ENCODE data around the gene FAM90A26.
"Not testable (repeated sequence)": the region's sequence is repeated elsewhere in the genome, so short reads cannot be mapped to it uniquely, and the experiment has no call there.

The FAM90A26 gene, protein sequence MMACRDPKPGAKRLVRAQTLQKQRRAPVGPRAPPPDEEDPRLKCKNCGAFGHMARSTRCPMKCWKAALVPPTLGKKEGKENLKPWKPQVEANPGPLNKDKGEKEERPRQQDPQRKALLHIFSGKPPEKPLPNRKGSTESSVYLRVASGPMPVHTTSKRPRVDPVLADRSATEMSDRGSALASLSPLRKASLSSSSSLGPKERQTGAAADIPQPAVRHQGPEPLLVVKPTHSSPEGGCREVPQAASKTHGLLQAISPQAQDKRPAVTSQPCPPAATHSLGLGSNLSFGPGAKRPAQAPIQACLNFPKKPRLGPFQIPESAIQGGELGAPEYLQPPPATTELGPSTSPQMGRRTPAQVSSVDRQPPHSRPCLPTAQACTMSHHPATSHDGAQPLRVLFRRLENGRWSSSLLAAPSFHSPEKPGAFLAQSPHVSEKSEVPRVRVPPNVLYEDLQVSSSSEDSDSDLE

DNA sequence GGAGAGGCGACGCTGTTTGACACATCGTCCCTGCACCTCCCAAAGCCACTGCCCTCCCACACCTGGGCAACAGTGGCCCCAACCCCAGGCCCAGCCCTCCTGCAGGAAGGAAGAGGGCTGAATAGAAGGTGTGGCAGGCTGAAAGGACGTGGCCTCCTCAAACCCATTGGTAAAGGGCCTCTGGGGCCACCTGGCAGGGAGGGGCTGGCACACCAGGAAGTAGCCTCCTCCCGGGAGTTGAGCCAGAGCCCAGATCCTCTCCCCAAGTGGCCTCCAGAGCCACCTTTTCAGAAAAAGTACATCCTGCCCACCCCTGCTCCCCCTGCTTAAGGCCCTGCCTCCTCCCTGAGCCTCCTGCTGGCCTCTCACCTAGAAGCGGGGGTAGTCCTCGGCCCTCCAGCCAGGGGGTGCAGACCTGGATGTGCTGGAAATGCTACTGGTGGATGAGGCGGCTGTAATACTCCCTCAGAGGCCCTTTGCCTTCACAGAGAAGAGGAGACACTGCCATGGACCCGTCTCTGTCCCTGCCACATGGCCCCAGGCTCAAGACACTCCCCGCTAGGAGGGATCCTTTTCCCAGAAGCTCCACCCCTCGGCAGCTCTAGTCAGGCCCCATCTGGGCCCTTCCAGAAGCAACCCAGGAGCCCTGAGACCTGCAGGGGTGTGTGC is at the start of gene FAM90A26:
Gene FAM90A26 (plus strand): TSS at position 619 of the 669 bp plus-strand sequence. CDS start 2,764 bp downstream, outside the sequence.
- DNase-seq = not testable (repeated sequence)

DNA sequence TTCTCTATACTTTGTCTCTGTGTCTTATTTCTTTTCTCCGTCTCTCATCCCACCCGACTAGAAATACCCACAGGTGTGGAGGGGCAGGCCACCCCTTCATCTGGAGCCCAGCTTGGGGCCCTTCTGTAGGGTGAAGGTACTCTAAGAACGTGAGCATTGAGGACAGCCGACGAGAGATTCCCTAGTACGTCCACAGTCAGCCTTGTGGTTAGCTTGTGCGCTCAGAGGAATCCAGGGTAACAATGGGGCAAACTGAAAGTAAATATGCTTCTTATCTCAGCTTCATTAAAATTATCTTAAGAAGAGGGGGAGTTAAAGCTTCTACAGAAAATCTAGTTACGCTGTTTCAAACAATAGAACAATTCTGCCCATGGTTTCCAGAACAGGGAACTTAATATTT is 47.5 kb upstream of the FAM90A26 start:
- DNase-seq = not testable (repeated sequence)

DNA sequence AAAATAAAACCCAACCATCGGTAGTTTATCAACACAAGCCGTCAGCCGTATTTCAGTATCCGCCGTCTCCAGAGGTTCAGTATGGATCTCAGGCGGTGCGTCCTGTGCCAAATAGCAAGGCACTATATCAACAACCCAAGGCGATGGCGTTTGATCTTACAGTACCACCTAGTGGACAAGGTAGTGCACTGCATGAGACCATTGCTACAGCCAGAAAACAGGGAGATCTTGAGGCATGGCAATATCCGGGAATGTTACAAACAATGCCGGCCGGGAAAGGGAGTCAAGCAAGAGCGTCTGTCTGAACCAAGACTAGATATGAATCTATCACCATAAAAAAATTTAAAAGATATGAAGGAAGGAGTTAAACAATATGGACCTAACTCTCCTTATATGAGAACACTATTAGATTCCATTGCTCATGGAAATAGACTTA is 46.6 kb upstream of the FAM90A26 start:
- DNase-seq = peak; percentile 48 to 59

DNA sequence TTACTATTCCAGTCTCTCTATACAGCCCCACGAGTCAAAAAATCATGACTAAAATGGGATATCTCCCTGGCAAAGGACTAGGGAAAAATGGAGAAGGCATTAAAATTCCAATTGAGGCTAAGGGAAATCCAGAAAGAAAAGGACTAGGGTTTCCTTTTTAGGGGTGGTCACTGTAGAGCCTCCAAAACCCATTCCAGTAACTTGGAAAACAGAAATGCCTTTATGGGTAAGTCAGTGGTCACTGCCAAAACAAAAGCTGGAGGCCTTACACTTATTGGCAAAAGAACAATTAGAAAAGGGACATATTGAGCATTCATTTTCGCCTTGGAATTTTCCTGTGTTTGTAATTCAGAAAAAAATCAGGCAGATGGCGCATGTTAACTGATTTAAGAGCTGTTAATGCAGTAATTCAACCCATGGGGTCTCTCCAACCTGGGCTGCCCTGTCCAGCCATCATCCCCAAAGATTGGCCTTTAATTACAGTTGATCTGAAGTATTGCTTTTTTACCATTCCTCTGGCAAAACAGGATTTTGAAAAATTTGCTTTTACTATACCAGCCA is 44.5 kb upstream of the FAM90A26 start:
- not testable (repeated sequence) for DNase-seq

DNA sequence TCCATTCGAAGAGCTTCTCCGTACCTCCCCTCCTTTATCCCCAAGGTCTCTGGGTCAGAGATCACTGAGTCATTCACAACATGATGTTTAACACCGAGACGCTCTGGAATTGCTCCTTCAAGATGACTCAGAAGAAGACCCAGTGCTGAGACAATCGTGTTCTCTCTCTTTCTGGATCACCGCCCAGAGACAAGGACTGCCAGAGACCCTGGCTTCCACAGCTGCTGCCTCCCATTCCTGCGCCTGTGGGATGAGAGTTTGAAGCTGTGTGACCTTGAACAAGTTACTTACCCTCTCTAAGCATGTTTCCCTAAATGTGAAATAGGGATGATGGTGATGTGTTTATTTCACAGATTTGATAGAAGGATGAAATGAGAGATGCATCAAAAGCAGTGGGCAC is 38.8 kb upstream of the FAM90A26 start:
- DNase-seq = not testable (repeated sequence)

DNA sequence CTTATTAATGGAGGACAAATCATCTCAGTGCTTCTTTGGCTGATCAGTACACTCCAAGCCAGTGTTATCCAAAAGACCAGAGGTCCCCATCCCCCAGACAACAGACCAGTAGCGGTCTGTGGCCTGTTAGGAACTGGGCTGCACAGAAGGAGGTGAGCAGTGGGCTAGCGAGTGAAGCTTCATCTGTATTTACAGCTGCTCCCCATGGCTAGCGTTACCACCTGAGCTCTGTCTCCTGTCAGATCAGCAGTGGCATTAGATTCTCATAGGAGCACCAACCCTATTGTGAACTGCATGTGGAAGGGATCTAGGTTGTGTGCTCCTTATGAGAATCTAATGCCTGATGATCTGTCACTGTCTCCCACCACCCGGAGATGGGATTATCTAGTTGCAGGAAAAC is 37.4 kb upstream of the FAM90A26 start:
- DNase-seq = not testable (repeated sequence)

DNA sequence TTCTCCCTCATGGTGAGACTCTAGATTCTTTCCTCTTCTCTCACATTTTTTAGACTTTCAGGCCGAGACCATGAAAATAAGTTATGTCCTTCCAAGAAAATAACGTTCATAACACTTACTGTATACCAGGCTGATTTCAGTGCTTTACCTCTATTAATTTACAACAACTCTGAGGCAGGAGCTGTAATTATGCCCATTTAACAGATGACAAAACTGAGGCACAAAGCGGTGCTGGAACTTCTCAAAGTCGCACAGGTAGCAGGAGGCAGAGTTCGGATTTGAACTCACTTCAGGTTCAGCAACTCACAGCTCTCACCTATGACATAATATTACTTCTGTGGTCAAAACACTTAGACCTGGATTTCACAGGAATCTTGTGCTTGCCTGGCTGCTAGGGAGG is 36.2 kb upstream of the FAM90A26 start:
- DNase-seq = not testable (repeated sequence)

DNA sequence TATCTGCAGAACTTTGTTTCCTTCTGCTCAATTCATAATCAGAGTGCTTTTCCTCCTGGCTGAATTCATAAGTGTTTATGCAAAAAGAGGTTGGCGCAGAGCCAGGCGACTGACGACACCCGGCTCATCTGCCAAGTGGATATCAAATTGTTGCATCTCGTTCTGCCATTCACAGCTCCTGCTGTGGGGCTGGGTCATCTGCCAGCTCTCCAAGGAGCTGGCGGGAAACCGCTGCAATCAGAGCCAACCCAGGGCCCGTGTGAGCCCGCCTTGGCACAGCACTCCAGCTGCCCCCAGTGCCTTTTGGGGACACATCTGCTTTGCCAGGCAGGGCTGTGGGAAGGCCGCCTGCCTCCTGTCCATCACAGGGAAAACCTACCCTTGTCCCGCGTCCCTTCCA is 35.7 kb upstream of the FAM90A26 start:
- not testable (repeated sequence) for DNase-seq

DNA sequence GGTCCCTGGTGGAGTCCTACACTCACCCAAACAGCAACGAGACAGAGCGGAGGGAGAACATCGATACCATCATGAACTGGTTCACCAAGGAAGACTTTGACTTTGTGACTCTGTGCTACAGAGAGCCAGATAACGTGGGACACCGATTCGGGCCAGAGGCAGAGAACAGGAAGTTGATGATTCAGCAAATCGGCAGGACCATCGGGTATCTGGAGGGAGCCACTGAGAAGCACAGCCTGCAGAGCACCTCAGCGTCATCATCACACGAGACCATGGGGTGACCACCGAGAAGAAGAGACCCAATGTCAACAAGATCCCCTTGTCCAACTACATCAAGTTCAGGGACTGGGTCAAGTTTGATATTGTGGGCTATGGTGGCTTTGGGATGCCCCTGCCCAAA is 29.2 kb upstream of the FAM90A26 start:
- DNase-seq = not testable (repeated sequence)

DNA sequence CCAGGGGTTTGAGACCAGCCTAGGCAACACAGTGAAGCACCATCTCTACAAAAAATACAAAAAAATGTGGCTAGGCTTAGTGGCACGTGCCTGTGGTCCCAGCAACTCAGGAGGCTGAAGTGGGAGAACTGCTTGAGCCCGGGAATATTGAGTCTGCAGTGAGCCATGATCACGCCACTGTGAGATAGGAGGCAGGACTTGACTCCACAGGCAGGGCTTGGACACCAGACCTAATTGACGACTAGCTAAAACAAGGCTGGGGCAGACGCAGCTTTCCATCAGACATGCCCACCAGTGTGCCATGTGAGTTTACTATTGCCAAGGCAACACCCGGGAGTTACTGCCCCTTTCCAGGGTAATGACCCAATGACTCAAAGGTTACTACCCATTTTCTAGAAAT is 27.4 kb upstream of the FAM90A26 start:
- not testable (repeated sequence) for DNase-seq

DNA sequence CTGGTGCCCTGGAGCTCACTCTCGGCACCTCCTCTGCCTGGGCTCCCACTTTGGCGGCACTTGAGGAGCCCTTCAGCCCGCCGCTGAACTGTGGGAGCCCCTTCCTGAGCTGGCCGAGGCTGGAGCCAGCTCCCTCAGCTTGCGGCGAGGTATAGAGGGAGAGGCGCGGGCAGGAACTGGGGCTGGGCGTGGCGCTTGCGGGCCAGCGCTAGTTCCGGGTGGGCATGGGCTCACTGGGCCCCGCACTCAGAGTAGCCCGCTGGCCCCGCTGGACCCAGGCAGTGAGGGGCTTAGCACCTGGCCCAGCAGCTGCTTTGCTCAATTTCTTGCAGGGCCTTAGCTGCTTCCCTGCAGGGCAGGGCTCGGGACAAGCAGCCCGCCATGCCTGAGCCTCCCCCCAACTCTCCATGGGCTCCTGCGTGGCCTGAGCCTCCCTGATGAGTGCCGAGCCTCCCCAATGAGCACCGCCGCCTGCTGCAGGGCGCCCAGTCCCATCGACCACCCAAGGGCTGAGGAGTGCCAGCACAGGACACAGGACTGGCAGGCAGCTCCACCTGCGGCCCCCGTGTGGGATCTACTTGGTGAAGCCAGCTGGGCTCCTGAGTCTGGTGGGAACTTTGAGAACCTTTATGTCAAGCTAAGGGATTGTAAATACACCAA is 26.7 kb upstream of the FAM90A26 start:
- DNase-seq = no peak

DNA sequence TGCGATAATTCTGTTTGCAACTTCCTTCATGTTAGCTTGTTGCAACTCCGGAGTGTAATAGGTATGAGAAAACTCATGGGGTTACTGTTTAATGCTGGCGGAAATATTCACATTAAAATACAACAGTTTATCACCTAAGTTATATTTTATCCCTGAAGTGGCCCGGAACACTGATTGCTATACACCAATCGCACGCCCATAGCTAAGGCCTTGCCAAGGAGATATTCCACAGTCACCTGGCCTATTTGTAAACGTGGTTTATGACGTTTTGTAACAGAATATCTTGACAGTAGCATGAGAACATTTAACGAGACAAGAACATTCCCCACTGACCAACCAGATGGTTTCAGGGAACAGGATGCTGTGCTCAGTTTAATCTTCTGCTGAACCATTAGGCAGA is 23.2 kb upstream of the FAM90A26 start:
- DNase-seq = no peak

DNA sequence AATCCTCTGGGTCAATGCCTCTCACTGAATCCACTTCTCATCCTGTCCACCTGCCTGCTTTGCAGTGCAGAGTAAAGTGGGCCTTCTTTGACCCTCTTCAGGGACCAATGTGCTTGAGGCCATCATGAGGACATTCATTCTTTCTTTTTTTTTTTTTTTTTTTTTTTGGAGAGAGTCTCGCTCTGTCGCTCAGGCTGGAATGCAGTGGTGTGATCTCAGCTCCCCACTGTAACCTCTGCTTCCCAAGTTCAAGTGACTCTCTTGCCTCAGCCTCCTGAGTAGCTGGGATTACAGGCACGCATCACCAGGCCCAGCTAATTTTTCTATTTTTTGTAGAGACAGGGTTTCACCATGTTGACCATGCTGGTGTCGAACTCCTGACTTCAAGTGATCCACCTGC is 22.8 kb upstream of the FAM90A26 start:
- not testable (repeated sequence) for DNase-seq

DNA sequence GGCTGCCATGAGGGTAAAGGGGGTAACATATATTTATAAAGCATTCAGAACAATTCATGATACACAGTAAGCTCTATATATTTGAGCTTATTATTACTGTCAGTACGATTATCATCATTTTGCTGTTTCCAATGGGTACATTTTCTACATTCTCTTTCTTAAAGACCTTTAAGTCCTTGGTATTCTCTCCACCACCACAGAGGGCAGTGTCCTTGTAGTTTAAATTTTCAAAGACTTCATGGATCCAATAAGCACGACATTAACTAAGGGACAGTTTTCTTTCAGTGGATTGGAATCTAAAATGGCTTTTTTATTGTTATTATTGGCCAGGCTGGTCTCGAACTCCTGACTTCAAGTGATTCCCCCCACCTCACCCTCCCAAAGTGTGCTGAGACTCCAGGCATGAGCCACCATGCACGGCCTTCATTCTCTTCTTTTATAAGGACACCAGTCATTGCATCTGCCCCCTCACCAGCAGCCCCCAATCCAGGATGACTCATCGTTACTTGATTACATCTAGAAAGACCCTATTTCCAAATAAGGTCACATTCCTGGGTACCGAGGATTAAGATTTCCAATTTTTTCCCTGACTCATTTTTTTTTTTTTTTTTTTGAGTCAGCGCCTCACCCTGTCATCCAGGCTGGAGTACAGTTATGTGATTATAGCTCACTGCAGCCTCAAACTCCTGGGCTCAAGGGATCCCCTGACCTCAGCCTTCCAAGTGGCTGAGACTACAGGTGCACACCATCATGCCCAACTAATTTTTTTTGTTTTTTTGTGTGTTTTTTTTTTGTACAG is 21.4 kb upstream of the FAM90A26 start:
- DNase-seq = not testable (repeated sequence)

DNA sequence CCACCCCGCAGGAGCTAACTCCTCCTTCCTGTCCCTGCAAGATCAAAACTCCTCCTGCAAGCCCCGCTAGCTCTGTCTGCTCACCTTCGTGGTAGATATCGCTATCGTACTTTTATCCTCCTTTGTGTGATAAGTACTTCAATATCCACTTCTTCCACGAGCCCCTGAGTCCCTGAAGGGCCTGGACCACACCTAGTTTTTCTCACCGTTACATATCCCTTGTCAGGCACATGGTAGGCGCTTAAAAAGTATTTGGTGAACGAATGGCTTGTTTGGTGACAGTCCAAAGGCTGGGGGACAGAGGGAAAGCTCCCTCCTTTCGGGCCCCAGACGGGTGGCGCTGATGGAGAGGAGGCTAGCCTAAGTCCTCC is 18.4 kb upstream of the FAM90A26 start:
- peak in 1 of 2 experiments; percentile 28 for DNase-seq

DNA sequence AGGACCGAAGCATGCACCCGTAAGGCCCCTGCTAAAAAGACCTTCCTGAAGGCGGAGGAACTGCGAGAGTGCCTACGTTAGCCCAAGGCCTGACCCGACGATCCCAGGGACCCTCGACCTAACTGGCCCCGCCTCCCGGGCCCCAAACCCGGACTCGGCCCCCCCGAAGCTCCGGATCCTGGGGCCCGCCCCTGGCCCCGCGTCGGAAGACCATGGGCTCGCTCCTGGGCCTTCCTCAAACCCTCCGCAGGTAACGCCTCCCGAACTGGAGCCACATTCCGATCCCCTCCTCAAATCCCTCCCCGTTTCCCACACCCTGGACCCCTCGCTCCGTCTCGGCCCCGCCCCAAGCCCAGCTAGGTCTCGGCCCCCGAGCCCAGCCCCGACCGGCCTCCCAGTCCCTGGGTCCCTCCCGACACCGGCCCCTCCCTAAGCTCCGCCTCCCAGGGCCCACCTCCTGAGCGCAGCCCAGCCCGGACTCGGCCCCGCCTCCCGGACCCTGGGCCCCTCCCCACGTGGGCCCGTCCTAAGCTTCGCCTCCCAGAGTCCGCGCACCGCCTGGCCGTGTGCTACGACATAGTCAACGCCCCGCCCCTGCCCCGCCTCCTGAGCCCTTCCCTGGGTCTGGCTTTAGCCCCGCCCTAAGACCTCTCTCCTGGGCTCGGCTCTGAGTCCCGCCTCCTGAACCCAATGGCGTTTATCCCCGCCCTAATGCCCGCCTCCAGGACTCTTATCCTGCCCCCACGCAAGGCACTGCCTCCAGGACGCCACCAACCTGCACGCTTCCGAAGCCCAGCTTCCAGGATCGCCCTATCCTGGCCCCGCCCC is 17.8 kb upstream of the FAM90A26 start:
- DNase-seq = peak; percentile 96 to 98

DNA sequence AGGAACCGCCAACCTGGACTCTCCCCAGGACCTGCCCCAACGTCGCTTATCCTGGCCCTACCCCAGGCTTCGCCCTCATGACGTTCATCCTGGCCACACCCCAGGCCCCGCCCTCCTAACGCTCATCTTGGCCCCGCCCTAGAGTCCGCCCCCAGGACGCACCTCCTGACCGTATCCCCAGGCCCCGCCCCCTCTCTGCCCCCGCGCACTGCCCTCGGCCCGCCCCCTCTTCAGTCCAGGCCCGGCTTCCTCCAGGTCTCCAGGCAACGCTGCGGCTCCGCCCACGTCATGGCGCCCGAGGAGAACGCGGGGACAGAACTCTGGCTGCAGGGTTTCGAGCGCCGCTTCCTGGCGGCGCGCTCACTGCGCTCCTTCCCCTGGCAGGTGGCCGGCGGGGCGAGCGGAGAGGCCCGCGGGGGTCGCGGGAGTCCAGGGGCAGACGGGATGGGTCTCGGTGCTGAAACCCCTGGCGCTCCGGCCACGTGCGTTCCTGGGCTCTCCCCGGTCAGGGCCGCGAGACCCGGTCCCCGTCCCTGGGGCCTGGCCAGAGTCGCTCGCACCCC is 17.1 kb upstream of the FAM90A26 start:
- DNase-seq = peak; percentile 98 to 99

DNA sequence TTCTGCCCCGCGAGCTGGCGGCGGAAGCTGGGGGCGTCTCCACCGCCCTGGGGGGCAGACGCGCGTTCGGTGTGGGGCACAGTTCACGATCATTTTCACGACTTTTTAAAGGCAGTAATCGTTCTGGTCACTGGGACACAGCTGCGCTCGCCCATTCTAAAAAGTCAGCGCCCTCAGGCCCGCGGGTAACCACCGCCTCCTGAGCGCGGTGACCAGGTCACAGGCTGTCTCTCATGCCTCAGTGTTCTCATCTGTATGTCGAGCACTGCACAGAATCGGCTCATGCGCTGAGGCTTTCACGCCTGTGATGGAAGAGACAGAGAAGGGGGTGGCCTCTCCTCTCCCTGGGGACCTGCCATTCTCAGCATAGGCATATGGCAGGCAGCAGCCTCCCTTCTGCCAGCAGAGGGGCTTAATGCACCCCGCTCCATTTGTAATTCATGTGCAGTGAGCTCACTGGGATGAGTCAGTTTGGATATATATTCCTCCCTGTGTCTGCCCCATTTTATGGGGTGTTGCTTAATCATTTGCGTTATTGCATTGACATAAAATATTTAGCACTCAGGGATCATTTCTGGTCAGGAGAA is 16.5 kb upstream of the FAM90A26 start:
- DNase-seq = not testable (repeated sequence)

DNA sequence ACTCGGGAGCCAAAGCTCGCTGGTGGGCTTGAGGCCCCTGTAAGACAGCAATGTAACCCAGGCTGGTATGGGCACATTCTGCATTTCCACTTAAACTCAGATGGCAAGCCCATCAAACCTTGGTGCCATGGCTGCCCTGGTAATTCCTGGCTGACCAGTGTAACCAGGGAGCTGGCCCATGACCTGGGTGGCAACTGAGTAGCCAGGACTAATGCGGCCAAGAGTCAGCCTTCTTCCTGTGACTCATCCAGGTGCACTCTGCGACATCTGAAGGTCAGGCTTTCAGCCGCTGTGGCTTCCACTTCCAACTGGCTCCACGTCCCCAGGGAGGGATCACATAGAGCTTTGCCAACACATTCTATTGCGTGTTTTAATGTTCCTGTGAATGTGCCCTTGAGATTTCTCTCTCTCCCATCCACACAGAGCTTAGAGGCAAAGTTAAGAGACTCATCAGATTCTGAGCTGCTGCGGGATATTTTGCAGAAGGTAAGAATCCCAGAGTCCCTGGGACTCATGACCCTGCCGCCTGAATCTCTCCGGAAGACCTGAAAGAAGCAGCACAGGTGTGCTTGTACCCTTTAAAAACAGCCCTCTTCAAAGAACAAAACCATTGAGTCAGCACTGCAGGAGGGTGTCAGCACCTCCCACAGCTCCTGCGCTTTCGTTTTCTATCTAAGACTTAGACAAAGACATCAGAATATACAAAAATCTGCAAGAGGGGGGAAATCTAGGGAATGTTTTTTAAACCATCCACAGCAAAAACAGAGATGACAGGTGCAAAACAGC is 14.9 kb upstream of the FAM90A26 start:
- DNase-seq = not testable (repeated sequence)

DNA sequence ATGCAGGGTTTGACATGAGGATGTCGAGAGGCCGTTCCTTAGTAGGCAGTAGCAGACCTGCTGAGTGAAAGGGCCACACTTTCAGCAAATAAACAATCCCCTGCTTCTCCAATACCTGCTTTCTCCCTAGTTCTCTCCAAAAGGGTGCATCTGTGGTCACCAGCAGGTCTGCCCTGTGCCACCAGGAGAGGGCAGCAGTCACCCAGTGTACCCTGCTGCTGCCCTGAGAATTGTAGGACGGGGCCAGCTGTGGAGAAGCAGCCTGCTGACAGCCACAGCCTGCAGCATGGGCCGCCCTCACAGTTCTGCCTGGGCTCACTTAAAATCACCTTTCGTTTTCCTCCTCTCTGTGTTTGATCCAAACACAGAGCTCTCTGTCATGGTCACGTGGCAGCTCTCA is 11.8 kb upstream of the FAM90A26 start:
- peak; percentile 49 to 63 for DNase-seq

Data from activated T-cell treated with anti-CD3 and anti-CD28 coated beads, Interleukin-2, amount 50 U/mL, for 48 hours (primary cell).